ENCODE measurements around the gene UAP1L1. TPM values are rescaled to one million over a fixed set of nuclear protein-coding genes. Genes with fewer than 3 reads are reported as not detected.

The UAP1L1 gene
- total and polyA plus RNA-seq, 2 of the 4 experiments (the other 2 are of a cell fraction), result 2.3 to 9.8 TPM

GRCh38 chr9:137053944-137054931, 23.1 kb upstream of the UAP1L1 start, which contains the start of gene ENTPD2:
Gene ENTPD2 (minus strand): TSS chr9:137054061. CDS start chr9:137053997, 64 bp downstream.
- Histone ChIP-seq H3K79me1 (ENCODE audit: low read depth in 1 of 2, low read length in 2 of 2) (no peaks in the 10 kb centered on the region), H3K9me3 (ENCODE audit: control insufficient read depth, insufficient read depth, low read length) (no peaks in the 10 kb centered on the region), H3K4me1 (ENCODE audit: control insufficient read depth, insufficient read depth, low read length) (peaks cover 3% of the 10 kb centered on the region; the same call in 1 of the 2 replicates), H2BK5ac (ENCODE audit: low read depth, low read length, poor library complexity, severe bottlenecking) (no peak within 1 kb of the TSS), H2AK5ac (ENCODE audit: low read depth, low read length) (no peak within 1 kb of the TSS), H3K56ac (ENCODE audit: extremely low read depth, insufficient read depth, low read length) (no peak within 1 kb of the TSS), H4K20me1 (ENCODE audit: insufficient read depth, low read length) (no peaks in the 10 kb centered on the region; the same call in 1 of the 2 replicates), H4K8ac (ENCODE audit: low read depth in 2 of 2, low read length in 2 of 2) (no peak within 1 kb of the TSS), H3K4ac (ENCODE audit: low read depth, low read length) (no peak within 1 kb of the TSS), H2BK20ac (ENCODE audit: low read depth, low read length) (no peak within 1 kb of the TSS), H2AK9ac (replicated peaks; ENCODE audit: low read depth, low read length, poor library complexity) (no peak within 1 kb of the TSS), H3K4me2 (ENCODE audit: low read depth, low read length) (no peak within 1 kb of the TSS), H3K9ac (ENCODE audit: low read depth, low read length) (no peak within 1 kb of the TSS), H3K23ac (ENCODE audit: low read depth, low read length) (no peak within 1 kb of the TSS), H3K14ac (replicated peaks; ENCODE audit: low read depth, low read length) (no peak within 1 kb of the TSS), H2AFZ (replicated peaks; ENCODE audit: low read length, poor library complexity) (peak within 1 kb of the TSS; percentile 67), H3K27me3 (ENCODE audit: control insufficient read depth, insufficient read depth, low read length) (peaks cover 68% of the 10 kb centered on the region), H4K91ac (ENCODE audit: insufficient read depth, low read depth, low read length) (no peak within 1 kb of the TSS), H3K27ac (ENCODE audit: insufficient read depth, low read length) (no peak within 1 kb of the TSS), H3K36me3 (ENCODE audit: control insufficient read depth, insufficient read depth, low read length) (no peaks in the 10 kb centered on the region), H2BK120ac (ENCODE audit: low read depth, low read length) (no peak within 1 kb of the TSS), H2BK15ac (ENCODE audit: low read depth, low read length) (no peak within 1 kb of the TSS), H4K5ac (ENCODE audit: low read depth, low read length) (no peak within 1 kb of the TSS), H3K4me3 (ENCODE audit: insufficient read depth, low read depth, low read length) (no peak within 1 kb of the TSS), H3K9me1 (ENCODE audit: insufficient read depth, low read length) (no peaks in the 10 kb centered on the region), H3K18ac (ENCODE audit: low read depth, low read length) (no peak within 1 kb of the TSS)
- dilution Hi-C loops (cut with HindIII; ENCODE audit: low sequenced_read_pairs, unreplicated experiment), result no loop called here
- TF ChIP-seq NFE2L2 (IDR thresholded peaks at IDR 0.05; ENCODE audit: low read depth, low read length) (no peak), CHD1 (IDR thresholded peaks at IDR 0.05; ENCODE audit: low read depth, low read length) (no peak), FOS (IDR thresholded peaks at IDR 0.05; ENCODE audit: low read depth, low read length) (no peak), USF2 (IDR thresholded peaks at IDR 0.05; ENCODE audit: low read depth, low read length) (no peak), MAFK (IDR thresholded peaks at IDR 0.05; ENCODE audit: low read depth, low read length) (no peak), RAD21 (IDR thresholded peaks at IDR 0.05; ENCODE audit: low read length) (no peak), RCOR1 (IDR thresholded peaks at IDR 0.05; ENCODE audit: insufficient replicate concordance, low read length) (no peak), SMC3 (IDR thresholded peaks at IDR 0.05; ENCODE audit: low read depth, low read length) (no peak), BHLHE40 (IDR thresholded peaks at IDR 0.05; ENCODE audit: low read depth, low read length) (no peak), MAZ (IDR thresholded peaks at IDR 0.05; ENCODE audit: borderline replicate concordance, low read depth, low read length) (no peak), POLR2A (IDR thresholded peaks at IDR 0.05; ENCODE audit: low read depth, low read length) (no peak), RFX5 (IDR thresholded peaks at IDR 0.05; ENCODE audit: low read depth, low read length) (no peak), MXI1 (IDR thresholded peaks at IDR 0.05; ENCODE audit: borderline replicate concordance, low read depth, low read length) (no peak)
- TF ChIP-seq, protein P1, sequence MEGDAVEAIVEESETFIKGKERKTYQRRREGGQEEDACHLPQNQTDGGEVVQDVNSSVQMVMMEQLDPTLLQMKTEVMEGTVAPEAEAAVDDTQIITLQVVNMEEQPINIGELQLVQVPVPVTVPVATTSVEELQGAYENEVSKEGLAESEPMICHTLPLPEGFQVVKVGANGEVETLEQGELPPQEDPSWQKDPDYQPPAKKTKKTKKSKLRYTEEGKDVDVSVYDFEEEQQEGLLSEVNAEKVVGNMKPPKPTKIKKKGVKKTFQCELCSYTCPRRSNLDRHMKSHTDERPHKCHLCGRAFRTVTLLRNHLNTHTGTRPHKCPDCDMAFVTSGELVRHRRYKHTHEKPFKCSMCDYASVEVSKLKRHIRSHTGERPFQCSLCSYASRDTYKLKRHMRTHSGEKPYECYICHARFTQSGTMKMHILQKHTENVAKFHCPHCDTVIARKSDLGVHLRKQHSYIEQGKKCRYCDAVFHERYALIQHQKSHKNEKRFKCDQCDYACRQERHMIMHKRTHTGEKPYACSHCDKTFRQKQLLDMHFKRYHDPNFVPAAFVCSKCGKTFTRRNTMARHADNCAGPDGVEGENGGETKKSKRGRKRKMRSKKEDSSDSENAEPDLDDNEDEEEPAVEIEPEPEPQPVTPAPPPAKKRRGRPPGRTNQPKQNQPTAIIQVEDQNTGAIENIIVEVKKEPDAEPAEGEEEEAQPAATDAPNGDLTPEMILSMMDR (conservative IDR thresholded peaks at IDR 0.05; ENCODE audit: low read depth, low read length), result no peak
- in situ Hi-C loops (cut with MboI; ENCODE audit: low sequenced_read_pairs), result no loop called here
- DNase-seq (no peak), ATAC-seq (ENCODE audit: low read depth) (no peak)
- ChIA-PET POLR2A (ENCODE audit: unreplicated experiment) (no interaction called here), CTCF (interaction anchor here (1.4 kb wide), 1 partner anchor 8 kb away, joined by 6 read pairs; the partner anchor contains the start of gene NPDC1)
- BruUV-seq (replicated peaks), result no TSS peak
- WGBS, 2 experiments (ENCODE audit: extremely low coverage in 2 of 2, insufficient read length in 1 of 2), result 38% methylated on average over 40 of the region's 90 CpGs; no CpG with 5 or more reads in 1 of the 2 experiments
- intact Hi-C loops (cut with micrococcal nuclease), result no loop called here
